Kidney (tissue), 14 donors: ENCODE data around the gene KCNH8. TPM values are rescaled to one million over a fixed set of nuclear protein-coding genes. Genes with fewer than 3 reads are reported as not detected.

ENCODE experiments used
- DNase-seq, 5 donors: peaks; one replicate each; pipeline ENCODE4 v3.0.0-alpha.2; 2013 to 2020
- FAIRE-seq: peaks from 2 replicates; lab custom pipeline; 2012; peaks lifted over from hg19 to GRCh38; lab: Jason Lieb, UNC
- H3K27ac ChIP-seq, 2 donors: one replicate each; pipeline ENCODE4 v1.7.0; 2013; ENCODE audit warnings: low read depth in 2 of 2, low read length in 2 of 2, inconsistent platforms in 1 of 2
- H3K27me3 ChIP-seq: one replicate; pipeline ENCODE4 v1.7.1; 2013; ENCODE audit warnings: low read length, inconsistent platforms; ENCODE audit not compliant: control insufficient read depth, insufficient read depth
- H3K36me3 ChIP-seq, 3 donors: one replicate each; pipeline versions ENCODE4 v1.7.0 to v1.7.1; 2013; ENCODE audit warnings: low read length in 3 of 3, control low read depth in 1 of 3, inconsistent platforms in 1 of 3; ENCODE audit not compliant: insufficient read depth in 3 of 3, control insufficient read depth in 2 of 3
- H3K4me1 ChIP-seq, 3 donors: one replicate each; pipeline versions ENCODE4 v1.7.0 to v1.7.1; 2013; ENCODE audit warnings: low read length in 3 of 3, inconsistent platforms in 1 of 3, low read depth in 1 of 3; ENCODE audit not compliant: control insufficient read depth in 2 of 3, insufficient read depth in 2 of 3
- H3K4me3 ChIP-seq, 3 donors: one replicate each; pipeline versions ENCODE4 v1.7.0 to v1.8.1; 2013; ENCODE audit warnings: low read length in 3 of 3, control low read depth in 1 of 3, inconsistent platforms in 1 of 3
- H3K9ac ChIP-seq, 3 donors: one replicate each; pipeline versions ENCODE4 v1.7.0 to v1.7.1; 2013; ENCODE audit warnings: low read length in 3 of 3, control low read depth in 1 of 3, inconsistent platforms in 1 of 3
- H3K9me3 ChIP-seq, 3 donors: one replicate each; pipeline versions ENCODE4 v1.7.0 to v1.7.1; 2013; ENCODE audit warnings: low read length in 3 of 3, control low read depth in 1 of 3, inconsistent platforms in 1 of 3; ENCODE audit not compliant: control insufficient read depth in 2 of 3, insufficient read depth in 1 of 3
- CTCF ChIP-seq: IDR thresholded peaks from 3 replicates; pipeline ENCODE4 v1.5.1; 2012; ENCODE audit warnings: mild to moderate bottlenecking, moderate library complexity, borderline replicate concordance; ENCODE audit not compliant: insufficient read depth; ENCODE audit errors: extremely low read depth
- intact Hi-C: fragments of 100-400 bp; cut with DNase I; formaldehyde crosslinking; loops from one replicate; pipeline ENCODE4 v1.11.1; 2022
- microRNA-seq: library from miRNA; unstranded; fragments of <30 nt; microRNA quantifications from one replicate; pipeline ENCODE4 v1.2.0, GENCODE V29; 2020
- polyA plus RNA-seq: library from polyadenylated mRNA; stranded (reverse); fragments of 350-450 nt; fragmentation: Illumina TruSeq; extraction: RNeasy Lipid Tissue Mini Kit (QIAGEN cat#74804); gene quantifications from one replicate; pipeline ENCODE4 v1.2.3, GENCODE V29; 2014; ENCODE audit warnings: low read depth, low replicate concordance; ENCODE audit not compliant: insufficient read depth
- total RNA-seq: library from RNA; stranded (reverse); fragmentation: NEBNext Ultra II Directional; extraction: Animal tissue kit (Norgen Biotek cat#: 25700); gene quantifications from one replicate; pipeline ENCODE4 v1.2.1, GENCODE V29; 2021
- donor health status: control.
- donor health status: control.
- donor health status: control.
- donor health status: control.
- donor health status: control.
- donor health status: DM: yes; HTN: yes; CAD: no.
- donor health status: Normal renal cell carcinoma (clear cell type).

The KCNH8 gene
- total and polyA plus RNA-seq, 2 donors from 2014 or later = 1.0 TPM; not detected in 1

- Histone ChIP-seq H3K27ac (no peak overlapping the region), H3K9ac (no peak overlapping the region), H3K4me1 (no peaks in the 10 kb centered on the region), H3K9me3 (no peaks in the 10 kb centered on the region), H3K36me3 (no peaks in the 10 kb centered on the region), H3K27me3 (no peaks in the 10 kb centered on the region), H3K4me3 (no peak overlapping the region)
- intact Hi-C loops = no loop called here
- FAIRE-seq (no peak), DNase-seq (no peak)
- TF ChIP-seq CTCF = no peak
These were observed 425.3 kb downstream of the KCNH8 start for GRCh38 chr3:19573644-19574043.

- no peaks in the 10 kb centered on the region for H3K36me3 ChIP-seq
- no peak overlapping the region for H3K9ac ChIP-seq
- no peaks in the 10 kb centered on the region for H3K4me1 ChIP-seq
- H3K4me3 ChIP-seq = no peak overlapping the region
- no peaks in the 10 kb centered on the region for H3K27me3 ChIP-seq
- TF ChIP-seq CTCF = no peak
- no peak overlapping the region for H3K27ac ChIP-seq
- H3K9me3 ChIP-seq = no peaks in the 10 kb centered on the region
- FAIRE-seq = no peak
- no peak for DNase-seq
- intact Hi-C loops = no loop called here
These were observed 426.0 kb downstream of the KCNH8 start for GRCh38 chr3:19574268-19574667.

GRCh38 chr3:19576343-19576742, 428.0 kb downstream of the KCNH8 start:
- Histone ChIP-seq H3K36me3 (no peaks in the 10 kb centered on the region), H3K4me1 (no peaks in the 10 kb centered on the region), H3K27ac (no peak overlapping the region), H3K4me3 (no peak overlapping the region), H3K9me3 (no peaks in the 10 kb centered on the region), H3K27me3 (no peaks in the 10 kb centered on the region), H3K9ac (no peak overlapping the region)
- FAIRE-seq (no peak), DNase-seq (no peak)
- TF ChIP-seq CTCF = no peak
- intact Hi-C loops = no loop called here

Small RNA genes within 50 kb of the gene (microRNA-seq; reads per million reads assigned to microRNA genes)
- gene MIR4791 = not detected
